Astrocyte (in vitro differentiated cells and primary cell): Measurements from ENCODE around the gene MKS1.

Source experiments
- CTCF ChIP-seq: IDR thresholded peaks from 2 replicates; pipeline ENCODE4 v1.5.1; 2011; ENCODE audit warnings: low read depth, mild to moderate bottlenecking, inconsistent platforms, low read length, moderate library complexity; ENCODE audit not compliant: insufficient read depth
- EZH2 ChIP-seq: IDR thresholded peaks from 2 replicates; pipeline ENCODE4 v1.6.1; 2012; ENCODE audit warnings: mild to moderate bottlenecking, low read length, inconsistent platforms; ENCODE audit not compliant: insufficient read depth

- TF ChIP-seq CTCF (no peak), EZH2 (no peak)
Measured at GRCh38 chr17:58264407-58265103, 45.5 kb upstream of the MKS1 start.
